ENCODE data around the gene BCAS4. TPM values are rescaled to one million over a fixed set of nuclear protein-coding genes. Genes with fewer than 3 reads are reported as not detected.
A peak's percentile ranks its signal among the peaks of the same experiment; 100 is the strongest.

The BCAS4 gene
- total RNA-seq, 1 donor from 2014 or later, result 16.7 TPM

DNA sequence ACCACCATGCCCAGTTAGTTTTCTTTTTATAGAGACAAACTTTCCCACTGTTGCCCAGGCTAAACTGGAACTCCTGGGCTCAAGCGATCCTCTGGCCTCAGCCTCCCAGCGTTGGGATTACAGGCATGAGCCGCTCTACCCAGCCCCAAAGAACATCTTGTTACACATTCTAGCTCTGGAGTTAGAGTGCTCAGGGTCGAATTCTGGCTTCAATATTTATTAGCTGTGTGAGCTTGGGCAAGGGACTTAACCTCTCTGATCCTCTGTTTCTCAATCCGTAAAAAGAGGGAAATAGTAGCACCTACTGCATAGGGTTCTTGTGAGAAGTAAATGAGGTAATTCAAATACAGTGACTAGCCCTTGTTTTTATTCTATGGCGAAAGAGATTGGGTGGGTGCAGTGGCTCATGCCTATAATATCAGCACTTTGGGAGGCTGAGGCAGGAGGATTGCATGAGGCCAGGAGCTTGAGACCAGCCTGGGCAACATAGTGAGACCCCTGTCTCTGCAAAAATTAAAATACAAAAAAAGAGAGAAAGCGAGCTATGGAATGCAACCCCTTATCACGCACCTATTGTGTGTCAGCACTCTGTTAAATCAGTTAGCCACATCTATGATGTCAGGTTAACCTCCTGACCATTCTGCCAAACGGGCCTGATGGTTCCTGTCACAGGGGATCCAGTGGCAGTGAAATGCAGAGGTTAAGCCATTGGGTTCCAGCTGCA is 19.7 kb downstream of the BCAS4 start:
- no peak overlapping the region for H3K27ac ChIP-seq (ENCODE audit: low read depth, low read length)
- no peak overlapping the region for H3K4me3 Mint-ChIP-seq (ENCODE audit: unreplicated experiment)
- no peak overlapping the region for H2AFZ ChIP-seq (ENCODE audit: low read depth, low read length)
- TF ChIP-seq, protein P1, sequence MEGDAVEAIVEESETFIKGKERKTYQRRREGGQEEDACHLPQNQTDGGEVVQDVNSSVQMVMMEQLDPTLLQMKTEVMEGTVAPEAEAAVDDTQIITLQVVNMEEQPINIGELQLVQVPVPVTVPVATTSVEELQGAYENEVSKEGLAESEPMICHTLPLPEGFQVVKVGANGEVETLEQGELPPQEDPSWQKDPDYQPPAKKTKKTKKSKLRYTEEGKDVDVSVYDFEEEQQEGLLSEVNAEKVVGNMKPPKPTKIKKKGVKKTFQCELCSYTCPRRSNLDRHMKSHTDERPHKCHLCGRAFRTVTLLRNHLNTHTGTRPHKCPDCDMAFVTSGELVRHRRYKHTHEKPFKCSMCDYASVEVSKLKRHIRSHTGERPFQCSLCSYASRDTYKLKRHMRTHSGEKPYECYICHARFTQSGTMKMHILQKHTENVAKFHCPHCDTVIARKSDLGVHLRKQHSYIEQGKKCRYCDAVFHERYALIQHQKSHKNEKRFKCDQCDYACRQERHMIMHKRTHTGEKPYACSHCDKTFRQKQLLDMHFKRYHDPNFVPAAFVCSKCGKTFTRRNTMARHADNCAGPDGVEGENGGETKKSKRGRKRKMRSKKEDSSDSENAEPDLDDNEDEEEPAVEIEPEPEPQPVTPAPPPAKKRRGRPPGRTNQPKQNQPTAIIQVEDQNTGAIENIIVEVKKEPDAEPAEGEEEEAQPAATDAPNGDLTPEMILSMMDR (IDR thresholded peaks at IDR 0.05; ENCODE audit: insufficient read depth, low read depth, low read length), result no peak
- TF ChIP-seq EZH2 (IDR thresholded peaks at IDR 0.05; ENCODE audit: insufficient read depth, low read length), result no peak
- DNase-seq (ENCODE audit: low read depth) (no peak), FAIRE-seq (no peak)
- no peaks in the 10 kb centered on the region for H3K9me3 ChIP-seq (ENCODE audit: insufficient read depth, low read depth, low read length)
- H3K4me2 ChIP-seq (ENCODE audit: low read length), result peak overlapping the region; percentile 69
- no peak overlapping the region for H3K27ac Mint-ChIP-seq (ENCODE audit: unreplicated experiment)
- H4K20me1 ChIP-seq (ENCODE audit: insufficient read depth, low read length), result peaks cover 12% of the 10 kb centered on the region
- peaks cover 9% of the 10 kb centered on the region for H3K36me3 Mint-ChIP-seq (ENCODE audit: low read depth, unreplicated experiment)
- no peaks in the 10 kb centered on the region for H3K27me3 Mint-ChIP-seq (ENCODE audit: low read depth, unreplicated experiment)
- no peak overlapping the region for H3K9ac ChIP-seq (ENCODE audit: low read length)
- H3K36me3 ChIP-seq (ENCODE audit: insufficient read depth, low read length), result no peaks in the 10 kb centered on the region
- H3K27me3 ChIP-seq (ENCODE audit: insufficient read depth, low read length), result no peaks in the 10 kb centered on the region
- H3K4me1 ChIP-seq (ENCODE audit: insufficient read depth, low read length), result peaks cover 22% of the 10 kb centered on the region
- H3K9me3 Mint-ChIP-seq (ENCODE audit: unreplicated experiment), result no peaks in the 10 kb centered on the region
- peaks cover 15% of the 10 kb centered on the region for H3K4me1 Mint-ChIP-seq (ENCODE audit: low read depth, unreplicated experiment)
- H3K4me3 ChIP-seq (ENCODE audit: insufficient read depth, low read depth, low read length), result no peak overlapping the region
- no peaks in the 10 kb centered on the region for H3K79me2 ChIP-seq (ENCODE audit: insufficient read depth, low read length)

DNA sequence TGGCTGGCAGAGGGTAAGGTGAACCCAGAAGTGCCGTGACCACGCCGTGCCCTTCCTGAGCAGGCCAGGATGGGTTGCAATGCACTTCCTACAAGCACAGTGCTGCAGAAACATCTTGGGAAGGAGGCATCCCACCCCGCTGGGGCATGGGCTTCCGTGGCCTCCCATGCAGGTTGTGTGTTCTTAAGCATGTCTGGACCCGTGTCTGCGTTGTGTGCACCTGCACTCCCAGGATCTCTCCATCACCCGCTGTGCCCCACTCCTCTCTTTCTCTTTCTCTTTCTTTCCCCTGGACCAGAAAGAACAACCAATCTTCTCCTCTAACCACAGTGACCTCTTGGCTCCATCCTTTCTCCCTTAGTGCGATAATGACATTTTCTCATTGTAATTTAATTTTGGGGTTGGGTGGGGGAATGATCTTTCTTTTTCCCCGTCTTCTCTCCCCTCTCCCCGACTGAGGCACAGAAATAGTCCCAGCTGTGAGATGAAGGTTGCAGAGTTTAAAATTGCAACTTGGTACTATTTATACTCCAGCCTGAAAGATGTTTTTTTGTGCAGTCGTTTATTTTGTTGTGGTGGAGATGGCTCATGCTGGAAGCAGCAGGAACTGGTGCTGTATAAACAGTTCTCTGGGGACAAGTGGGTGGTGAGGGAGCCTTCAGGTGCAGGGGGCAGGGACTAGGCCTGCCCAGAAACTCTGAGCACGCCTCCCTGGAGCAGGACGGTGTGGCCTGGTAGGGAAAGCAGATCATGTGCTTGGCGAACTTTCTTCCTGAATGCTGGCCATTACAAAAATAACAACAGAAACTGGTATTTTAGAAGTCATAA is 20.5 kb downstream of the BCAS4 start:
- H3K4me3 ChIP-seq (ENCODE audit: insufficient read depth, low read depth, low read length), result no peak overlapping the region
- no peaks in the 10 kb centered on the region for H3K9me3 ChIP-seq (ENCODE audit: insufficient read depth, low read depth, low read length)
- no peaks in the 10 kb centered on the region for H3K36me3 ChIP-seq (ENCODE audit: insufficient read depth, low read length)
- H2AFZ ChIP-seq (ENCODE audit: low read depth, low read length), result no peak overlapping the region
- no peaks in the 10 kb centered on the region for H3K79me2 ChIP-seq (ENCODE audit: insufficient read depth, low read length)
- H4K20me1 ChIP-seq (ENCODE audit: insufficient read depth, low read length), result peaks cover 12% of the 10 kb centered on the region
- H3K27ac Mint-ChIP-seq (ENCODE audit: unreplicated experiment), result no peak overlapping the region
- H3K27ac ChIP-seq (ENCODE audit: low read depth, low read length), result no peak overlapping the region
- no peak for TF ChIP-seq EZH2 (IDR thresholded peaks at IDR 0.05; ENCODE audit: insufficient read depth, low read length)
- TF ChIP-seq, protein P1 (IDR thresholded peaks at IDR 0.05; ENCODE audit: insufficient read depth, low read depth, low read length), result no peak
- H3K27me3 Mint-ChIP-seq (ENCODE audit: low read depth, unreplicated experiment), result no peaks in the 10 kb centered on the region
- no peaks in the 10 kb centered on the region for H3K27me3 ChIP-seq (ENCODE audit: insufficient read depth, low read length)
- H3K4me2 ChIP-seq (ENCODE audit: low read length), result peak overlapping the region; percentile 69
- H3K4me1 ChIP-seq (ENCODE audit: insufficient read depth, low read length), result peaks cover 22% of the 10 kb centered on the region
- peak; percentile 67 for DNase-seq (ENCODE audit: low read depth)
- H3K4me1 Mint-ChIP-seq (ENCODE audit: low read depth, unreplicated experiment), result peaks cover 15% of the 10 kb centered on the region
- no peak overlapping the region for H3K4me3 Mint-ChIP-seq (ENCODE audit: unreplicated experiment)
- H3K36me3 Mint-ChIP-seq (ENCODE audit: low read depth, unreplicated experiment), result peaks cover 13% of the 10 kb centered on the region
- peak overlapping the region; percentile 36 for H3K9ac ChIP-seq (ENCODE audit: low read length)
- no peaks in the 10 kb centered on the region for H3K9me3 Mint-ChIP-seq (ENCODE audit: unreplicated experiment)
- FAIRE-seq, result no peak
